GM12891 (cell line): Measurements from ENCODE around the gene GLMN.
"Not testable (repeated sequence)": the region's sequence is repeated elsewhere in the genome, so short reads cannot be mapped to it uniquely, and the experiment has no call there.

Experiments used
- DNase-seq: peaks from one replicate; pipeline ENCODE4 v3.0.0; 2011; ENCODE audit warnings: low spot score; ENCODE audit not compliant: insufficient read length
- FAIRE-seq: peaks from 2 replicates; lab custom pipeline; 2011; peaks lifted over from hg19 to GRCh38; lab: Jason Lieb, UNC
- PAX5 ChIP-seq: IDR thresholded peaks from 2 replicates; pipeline ENCODE4 v1.6.1; 2011; ENCODE audit warnings: low read length, moderate library complexity, mild to moderate bottlenecking; ENCODE audit not compliant: insufficient read depth, severe bottlenecking
- POLR2A ChIP-seq: IDR thresholded peaks from 2 replicates; pipeline ENCODE4 v1.6.1; 2011; ENCODE audit warnings: low read depth, low read length, control low read depth
- POLR2AphosphoS5 ChIP-seq: IDR thresholded peaks from 2 replicates; pipeline ENCODE4 v1.6.1; 2011; ENCODE audit warnings: low read depth, low read length, control low read depth
- POU2F2 ChIP-seq: IDR thresholded peaks from 2 replicates; pipeline ENCODE4 v1.6.1; 2011; ENCODE audit warnings: low read depth, mild to moderate bottlenecking, control low read depth, low read length, moderate library complexity
- SPI1 ChIP-seq: IDR thresholded peaks from 2 replicates; pipeline ENCODE4 v1.6.1; 2011; ENCODE audit warnings: low read depth, low read length, control low read depth
- TAF1 ChIP-seq: IDR thresholded peaks from 2 replicates; pipeline ENCODE4 v1.6.1; 2011; ENCODE audit warnings: low read depth, low read length, control low read depth

The GLMN gene

DNA sequence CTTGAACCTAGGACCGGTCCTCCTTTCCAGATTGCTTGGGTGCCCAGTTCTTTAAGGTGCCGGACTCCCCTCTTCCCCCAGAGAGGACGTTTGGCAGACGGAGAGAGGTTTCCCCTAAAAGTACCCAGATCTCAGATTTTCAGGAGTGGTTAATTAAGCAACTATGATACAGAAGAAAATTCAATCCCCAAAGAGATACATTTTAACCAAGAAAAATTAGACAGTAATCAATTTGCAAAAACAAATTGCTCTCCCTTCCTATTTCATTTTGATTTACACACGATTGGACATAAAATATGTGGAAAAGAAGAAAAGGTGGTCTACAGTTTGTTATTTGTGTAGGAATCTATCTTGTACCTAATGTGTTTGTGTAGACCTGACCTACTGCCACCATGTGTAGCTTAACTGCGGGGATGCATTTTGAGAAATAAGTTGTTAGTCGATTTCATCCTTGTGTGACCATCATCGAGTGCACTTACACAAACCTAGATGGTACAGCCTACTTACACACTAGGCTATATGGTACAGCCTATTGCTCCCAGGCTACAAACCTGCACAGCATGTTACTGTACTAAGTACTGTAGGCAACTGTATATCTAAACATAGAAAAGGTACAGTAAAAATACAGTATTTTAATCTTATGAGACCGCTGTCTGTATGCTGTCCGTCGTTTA lies 827 bp upstream of the GLMN start:
- TF ChIP-seq POU2F2 (no peak), POLR2AphosphoS5 (no peak)
- DNase-seq (no peak), FAIRE-seq (peak; percentile 88)

DNA sequence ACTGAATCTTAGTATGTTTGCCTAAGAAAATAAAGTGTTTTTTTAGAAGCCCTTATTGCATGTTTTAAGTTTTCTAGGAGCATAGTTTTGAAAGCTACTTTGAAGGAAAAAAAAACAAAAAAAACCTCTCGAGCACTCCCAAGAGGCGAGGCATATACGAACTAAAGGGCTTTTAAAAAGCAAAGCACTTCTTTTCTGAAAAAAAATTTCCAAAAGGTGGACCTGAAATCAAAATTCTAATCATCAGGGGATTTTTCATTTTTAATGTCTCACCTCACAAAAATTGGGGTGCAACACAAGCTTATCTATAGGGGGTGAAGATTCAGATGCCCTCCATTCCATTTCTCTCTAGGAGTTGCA lies 594 bp downstream of the GLMN start:
- no peak for DNase-seq
- FAIRE-seq, result no peak
- TF ChIP-seq POLR2A, result no peak
- no peak for TF ChIP-seq TAF1
- TF ChIP-seq PAX5, result no peak
- TF ChIP-seq POU2F2, result no peak
- TF ChIP-seq SPI1, result no peak
- TF ChIP-seq POLR2AphosphoS5, result no peak

DNA sequence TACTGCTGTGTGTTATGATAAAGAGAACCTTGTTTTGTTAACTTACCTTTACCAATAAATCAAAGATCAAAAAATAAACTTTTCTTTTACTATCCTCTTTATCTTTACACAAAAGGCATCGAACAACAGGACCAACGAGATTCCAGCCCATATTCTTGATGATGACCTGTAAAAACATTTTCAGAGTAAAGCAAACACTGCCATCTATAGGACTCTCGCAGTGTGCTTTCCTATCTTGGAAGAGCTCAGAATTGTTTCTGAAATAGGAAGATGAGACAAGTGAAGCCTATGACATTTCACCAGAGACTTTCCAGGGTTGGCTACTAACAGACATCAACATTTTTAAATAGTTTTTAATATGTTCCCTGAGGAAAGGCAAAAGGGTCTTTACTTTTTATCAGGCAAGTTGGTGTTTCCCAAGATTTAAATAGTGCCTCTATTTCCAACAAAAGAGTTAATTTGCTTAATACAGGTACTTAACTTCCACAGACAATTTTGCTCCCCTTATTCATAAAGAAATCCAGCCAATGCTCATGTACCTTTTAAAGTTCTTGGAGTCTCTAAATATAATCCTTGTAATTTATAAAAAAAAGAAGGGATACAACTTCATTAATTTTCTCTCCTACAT lies 7.3 kb downstream of the GLMN start:
- DNase-seq, result no peak
- FAIRE-seq, result no peak
- TF ChIP-seq PAX5 (no peak), TAF1 (no peak), POLR2A (no peak), SPI1 (no peak), POLR2AphosphoS5 (no peak), POU2F2 (no peak)

DNA sequence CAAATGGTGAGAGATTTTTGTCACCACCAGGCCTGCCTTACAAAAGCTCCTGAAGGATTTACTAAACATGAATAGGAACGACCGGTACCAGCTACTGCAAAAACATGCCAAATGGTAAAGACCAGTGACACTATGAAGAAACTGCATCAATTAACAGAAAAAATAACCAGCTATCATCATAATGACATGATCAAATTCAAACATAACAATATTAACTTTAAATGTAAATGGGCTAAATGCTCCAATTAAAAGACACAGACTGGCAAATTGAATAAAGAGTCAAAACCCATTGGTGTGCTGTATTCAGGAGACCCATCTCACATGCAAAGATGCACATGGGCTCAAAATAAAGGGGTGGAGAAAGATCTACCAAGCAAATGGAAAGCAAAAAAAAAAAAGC lies 17.4 kb downstream of the GLMN start:
- not testable (repeated sequence) for FAIRE-seq, DNase-seq

DNA sequence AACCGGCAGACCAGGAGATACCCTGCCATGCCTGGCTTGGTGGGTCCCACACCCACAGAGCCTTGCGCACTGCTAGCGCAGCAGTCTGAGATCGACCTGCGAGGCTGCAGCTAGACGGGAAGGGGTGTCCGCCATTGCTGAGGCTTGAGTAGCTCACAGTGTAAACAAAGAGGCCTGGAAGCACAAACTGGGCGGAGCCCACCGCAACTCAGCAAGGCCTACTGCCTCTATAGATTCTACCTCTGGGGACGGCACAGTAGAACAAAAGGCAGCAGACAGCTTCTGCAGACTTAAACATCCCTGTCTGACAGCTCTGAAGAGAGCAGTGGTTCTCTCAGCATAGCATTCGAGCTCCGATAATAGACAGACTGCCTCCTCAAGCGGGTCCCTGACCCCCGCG lies 19.0 kb downstream of the GLMN start:
- FAIRE-seq, result not testable (repeated sequence)

DNA sequence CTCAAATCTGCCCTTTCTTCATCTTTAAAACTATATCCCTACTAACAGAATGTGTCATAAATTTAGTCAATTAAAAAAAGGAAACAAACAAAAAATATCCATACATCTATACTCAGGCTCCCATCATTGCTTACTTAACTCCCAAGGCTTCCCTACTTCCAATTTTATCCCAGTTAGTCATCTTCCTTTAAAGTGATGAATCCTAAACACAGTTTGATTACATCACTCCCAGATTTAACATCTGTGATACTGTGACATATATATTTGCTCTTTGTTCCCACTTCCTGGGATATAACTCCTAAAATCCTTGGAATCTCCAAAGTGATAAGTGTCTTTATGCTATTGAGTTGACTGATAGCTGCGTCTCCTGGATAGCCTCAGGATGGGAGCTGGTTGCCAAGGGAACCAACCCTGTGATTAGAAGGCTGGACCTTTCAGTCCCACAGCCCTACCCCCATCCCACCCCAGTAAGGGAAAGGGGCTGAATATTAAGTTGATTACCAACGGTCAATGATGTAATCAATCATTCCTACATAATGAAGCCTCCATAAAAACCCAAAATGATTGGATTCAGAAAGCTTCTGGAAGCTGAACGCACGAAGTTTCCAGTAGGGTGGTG lies 21.6 kb downstream of the GLMN start:
- FAIRE-seq (no peak), DNase-seq (no peak)
- TF ChIP-seq TAF1, result no peak
- no peak for TF ChIP-seq PAX5
- TF ChIP-seq POLR2A, result no peak
- no peak for TF ChIP-seq POU2F2
- no peak for TF ChIP-seq SPI1
- TF ChIP-seq POLR2AphosphoS5, result no peak

More for the DNA sequence above, 19.0 kb downstream of the GLMN start:
- DNase-seq, result not testable (repeated sequence)

DNA sequence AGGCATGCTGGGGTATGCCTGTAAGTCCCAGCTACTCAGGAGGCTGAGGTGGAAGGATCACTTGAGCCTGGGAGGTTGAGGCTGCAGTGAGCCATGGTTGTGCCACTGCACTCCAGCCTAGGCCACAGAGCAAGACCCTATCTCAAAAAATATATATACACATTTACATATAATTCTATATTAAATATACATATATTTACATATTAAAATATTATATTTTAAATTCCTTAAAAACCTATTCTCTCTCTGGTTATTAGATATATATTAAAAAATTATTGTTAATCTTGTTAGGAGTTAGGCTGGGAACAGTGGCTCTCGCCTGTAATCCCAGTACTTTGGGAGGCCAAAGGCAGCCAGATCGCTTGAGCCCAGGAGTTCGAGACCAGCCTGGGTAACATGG lies 22.7 kb downstream of the GLMN start:
- FAIRE-seq (no peak), DNase-seq (no peak)
- TF ChIP-seq TAF1 (no peak), POLR2A (no peak), PAX5 (no peak), SPI1 (no peak), POU2F2 (no peak), POLR2AphosphoS5 (no peak)

DNA sequence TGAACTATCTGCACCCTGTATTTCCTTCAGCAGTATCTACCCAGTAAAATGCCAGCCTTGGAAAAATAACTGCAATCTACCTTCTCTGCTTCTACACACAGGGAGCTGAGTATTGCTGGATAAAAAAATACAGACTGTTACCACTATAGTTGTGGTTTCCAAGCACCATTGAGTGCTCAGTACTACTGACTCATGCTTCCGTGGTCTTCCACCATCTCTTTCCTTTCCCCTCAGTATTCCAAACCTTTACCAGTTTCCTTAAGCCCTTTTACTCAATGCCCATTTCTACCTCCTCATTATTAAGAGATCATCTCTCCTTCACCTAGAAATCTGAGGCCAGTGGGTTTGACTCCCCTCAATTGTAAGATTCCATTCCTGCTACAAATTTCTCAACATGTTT lies 23.8 kb downstream of the GLMN start:
- FAIRE-seq (no peak), DNase-seq (no peak)
- TF ChIP-seq TAF1 (no peak), PAX5 (no peak), POLR2AphosphoS5 (no peak), SPI1 (no peak), POU2F2 (no peak), POLR2A (no peak)

DNA sequence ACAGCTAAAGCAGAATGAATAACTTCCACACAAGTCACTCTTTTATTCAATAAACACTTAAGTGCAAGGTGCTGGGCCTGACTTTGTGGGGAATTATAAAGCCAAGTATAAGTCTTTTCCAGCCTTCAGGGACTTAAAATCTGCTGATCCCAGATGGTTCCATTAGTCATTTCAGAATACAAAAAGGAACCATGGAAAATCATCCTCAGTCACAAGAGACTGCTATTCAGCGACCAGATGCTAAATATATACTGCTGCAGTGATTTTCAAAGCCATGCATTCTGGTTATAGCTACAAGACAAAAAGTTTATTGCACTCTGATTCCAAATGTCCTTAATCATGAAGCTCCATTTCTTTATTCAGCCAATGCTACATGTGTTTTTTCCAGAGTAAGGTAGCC lies 25.7 kb downstream of the GLMN start:
- TF ChIP-seq TAF1, result no peak
- no peak for TF ChIP-seq PAX5
- TF ChIP-seq POLR2AphosphoS5, result no peak
- no peak for TF ChIP-seq POU2F2
- TF ChIP-seq POLR2A, result no peak
- TF ChIP-seq SPI1, result no peak
- DNase-seq (no peak), FAIRE-seq (no peak)

DNA sequence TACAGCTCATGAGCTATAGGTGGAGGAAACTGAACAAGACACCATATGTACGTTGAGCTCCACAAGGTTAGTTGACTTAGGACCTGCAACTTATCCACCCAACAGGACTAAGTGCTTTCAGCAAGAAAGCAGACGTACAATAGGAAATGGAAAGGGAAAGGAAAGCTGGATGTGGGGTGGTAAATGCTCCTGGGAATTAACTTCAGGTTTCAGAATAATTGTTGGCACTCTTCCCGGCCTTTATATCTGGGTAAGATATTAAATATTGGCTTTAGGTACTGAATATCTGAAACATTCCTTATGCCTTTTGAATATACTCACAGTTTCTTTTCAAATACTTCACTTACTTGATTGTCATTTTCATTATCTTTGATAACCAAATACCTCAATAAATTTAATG lies 36.3 kb downstream of the GLMN start:
- DNase-seq, result no peak
- FAIRE-seq, result no peak
- TF ChIP-seq POLR2AphosphoS5 (no peak), POU2F2 (no peak), TAF1 (no peak), POLR2A (no peak), SPI1 (no peak), PAX5 (no peak)
